Retina (tissue), 1 donor: ENCODE results near the gene TNS1.
A peak's percentile ranks its signal among the peaks of the same experiment; 100 is the strongest.

ENCODE experiments used
- DNase-seq: peaks from one replicate; pipeline ENCODE4 v3.0.0-alpha.2; 2016

Gene TNS1

GRCh38 chr2:217955881-217956493, 46.8 kb downstream of the TNS1 start:
- no peak for DNase-seq

GRCh38 chr2:217954971-217955740, 47.6 kb downstream of the TNS1 start:
- DNase-seq = no peak

- DNase-seq = no peak
Measured at GRCh38 chr2:217954469-217954868, 48.3 kb downstream of the TNS1 start.

- no peak for DNase-seq
Measured at GRCh38 chr2:217954051-217954450, 48.7 kb downstream of the TNS1 start.

GRCh38 chr2:217953531-217953932, 49.3 kb downstream of the TNS1 start:
- DNase-seq = no peak

GRCh38 chr2:217953011-217953481, 49.7 kb downstream of the TNS1 start:
- no peak for DNase-seq

GRCh38 chr2:217952409-217952808, 50.4 kb downstream of the TNS1 start:
- no peak for DNase-seq

GRCh38 chr2:217951521-217952247, 51.1 kb downstream of the TNS1 start:
- DNase-seq = no peak

- no peak for DNase-seq
Measured at GRCh38 chr2:217951091-217951490, 51.7 kb downstream of the TNS1 start.

- DNase-seq = no peak
Measured at GRCh38 chr2:217950401-217950871, 52.4 kb downstream of the TNS1 start.

- no peak for DNase-seq
Measured at GRCh38 chr2:217949447-217949846, 53.3 kb downstream of the TNS1 start.

GRCh38 chr2:217948897-217949296, 53.9 kb downstream of the TNS1 start:
- no peak for DNase-seq

GRCh38 chr2:217948351-217948791, 54.4 kb downstream of the TNS1 start:
- DNase-seq = no peak

GRCh38 chr2:217947383-217948350, 55.1 kb downstream of the TNS1 start:
- DNase-seq = no peak

- DNase-seq = no peak
Measured at GRCh38 chr2:217946051-217946450, 56.7 kb downstream of the TNS1 start.

GRCh38 chr2:217945530-217945929, 57.3 kb downstream of the TNS1 start:
- no peak for DNase-seq

GRCh38 chr2:217944923-217945322, 57.9 kb downstream of the TNS1 start:
- no peak for DNase-seq

- no peak for DNase-seq
Measured at GRCh38 chr2:217944366-217944765, 58.4 kb downstream of the TNS1 start.

GRCh38 chr2:217943446-217944321, 59.1 kb downstream of the TNS1 start:
- DNase-seq = peak; percentile 86

- DNase-seq = no peak
Measured at GRCh38 chr2:217942731-217943335, 60.0 kb downstream of the TNS1 start.
